ENCODE results near the gene RAD51AP1.
"Not testable (repeated sequence)": the region's sequence is repeated elsewhere in the genome, so short reads cannot be mapped to it uniquely, and the experiment has no call there.

RAD51AP1 gene

GRCh38 chr12:4538207-4539160 lies at the start of gene RAD51AP1:
Gene RAD51AP1 (plus strand): TSS chr12:4538890. CDS start chr12:4538940, 50 bp downstream.
- peak; percentile 93 to 95 for DNase-seq

GRCh38 chr12:4489556-4489955 lies 49.1 kb upstream of the RAD51AP1 start:
- no peak for DNase-seq

- no peak for DNase-seq
Observed at GRCh38 chr12:4490973-4491372, 47.7 kb upstream of the RAD51AP1 start.

GRCh38 chr12:4496145-4496838 lies 42.4 kb upstream of the RAD51AP1 start:
- no peak for DNase-seq

GRCh38 chr12:4499186-4499585 lies 39.5 kb upstream of the RAD51AP1 start:
- no peak for DNase-seq

- no peak for DNase-seq
Observed at GRCh38 chr12:4505376-4505986, 33.2 kb upstream of the RAD51AP1 start.

GRCh38 chr12:4506430-4506829 lies 32.3 kb upstream of the RAD51AP1 start:
- DNase-seq, result no peak

- no peak for DNase-seq
Observed at GRCh38 chr12:4506870-4507269, 31.8 kb upstream of the RAD51AP1 start.

- not testable (repeated sequence) for DNase-seq
Observed at GRCh38 chr12:4508503-4508902, 30.2 kb upstream of the RAD51AP1 start.

GRCh38 chr12:4509269-4509668 lies 29.4 kb upstream of the RAD51AP1 start:
- DNase-seq, result not testable (repeated sequence)

GRCh38 chr12:4518106-4518728 lies 20.5 kb upstream of the RAD51AP1 start:
- no peak for DNase-seq

GRCh38 chr12:4523443-4523842 lies 15.2 kb upstream of the RAD51AP1 start:
- not testable (repeated sequence) for DNase-seq

GRCh38 chr12:4526923-4527546 lies 11.7 kb upstream of the RAD51AP1 start:
- no peak for DNase-seq

- no peak for DNase-seq
Observed at GRCh38 chr12:4530160-4530559, 8.5 kb upstream of the RAD51AP1 start.

GRCh38 chr12:4530982-4531586 lies 7.6 kb upstream of the RAD51AP1 start:
- DNase-seq, result no peak

- no peak for DNase-seq
Observed at GRCh38 chr12:4535092-4535491, 3.6 kb upstream of the RAD51AP1 start.

GRCh38 chr12:4535871-4536270 lies 2.8 kb upstream of the RAD51AP1 start:
- DNase-seq, result no peak

- DNase-seq, result no peak
Observed at GRCh38 chr12:4539167-4539870, 629 bp downstream of the RAD51AP1 start.

GRCh38 chr12:4540170-4540569 lies 1.5 kb downstream of the RAD51AP1 start:
- no peak for DNase-seq

- no peak for DNase-seq
Observed at GRCh38 chr12:4540638-4541037, 1.9 kb downstream of the RAD51AP1 start.

GRCh38 chr12:4545195-4545594 lies 6.5 kb downstream of the RAD51AP1 start:
- no peak for DNase-seq
